Measurements from ENCODE around the gene TRPM4.
A peak's percentile ranks its signal among the peaks of the same experiment; 100 is the strongest.

TRPM4 gene

GRCh38 chr19:49157445-49158224 is at the start of gene TRPM4:
Gene TRPM4 (plus strand): TSS chr19:49157792. CDS start chr19:49157867, 75 bp downstream.
- peaks cover 76% of the 10 kb centered on the region for H3K4me1 Mint-ChIP-seq
- H3K27ac Mint-ChIP-seq: no peak within 1 kb of the TSS
- peak; percentile 97 for DNase-seq
- H3K9me3 Mint-ChIP-seq: peaks cover 16% of the 10 kb centered on the region
- TF ChIP-seq, protein P1, sequence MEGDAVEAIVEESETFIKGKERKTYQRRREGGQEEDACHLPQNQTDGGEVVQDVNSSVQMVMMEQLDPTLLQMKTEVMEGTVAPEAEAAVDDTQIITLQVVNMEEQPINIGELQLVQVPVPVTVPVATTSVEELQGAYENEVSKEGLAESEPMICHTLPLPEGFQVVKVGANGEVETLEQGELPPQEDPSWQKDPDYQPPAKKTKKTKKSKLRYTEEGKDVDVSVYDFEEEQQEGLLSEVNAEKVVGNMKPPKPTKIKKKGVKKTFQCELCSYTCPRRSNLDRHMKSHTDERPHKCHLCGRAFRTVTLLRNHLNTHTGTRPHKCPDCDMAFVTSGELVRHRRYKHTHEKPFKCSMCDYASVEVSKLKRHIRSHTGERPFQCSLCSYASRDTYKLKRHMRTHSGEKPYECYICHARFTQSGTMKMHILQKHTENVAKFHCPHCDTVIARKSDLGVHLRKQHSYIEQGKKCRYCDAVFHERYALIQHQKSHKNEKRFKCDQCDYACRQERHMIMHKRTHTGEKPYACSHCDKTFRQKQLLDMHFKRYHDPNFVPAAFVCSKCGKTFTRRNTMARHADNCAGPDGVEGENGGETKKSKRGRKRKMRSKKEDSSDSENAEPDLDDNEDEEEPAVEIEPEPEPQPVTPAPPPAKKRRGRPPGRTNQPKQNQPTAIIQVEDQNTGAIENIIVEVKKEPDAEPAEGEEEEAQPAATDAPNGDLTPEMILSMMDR (IDR thresholded peaks at IDR 0.05): no peak
- H3K27me3 Mint-ChIP-seq (ENCODE audit: low read depth, poor library complexity): peaks cover 18% of the 10 kb centered on the region
- H3K36me3 Mint-ChIP-seq (ENCODE audit: low read depth): peaks cover 17% of the 10 kb centered on the region
- H3K4me3 Mint-ChIP-seq: peak within 1 kb of the TSS; percentile 87

DNA sequence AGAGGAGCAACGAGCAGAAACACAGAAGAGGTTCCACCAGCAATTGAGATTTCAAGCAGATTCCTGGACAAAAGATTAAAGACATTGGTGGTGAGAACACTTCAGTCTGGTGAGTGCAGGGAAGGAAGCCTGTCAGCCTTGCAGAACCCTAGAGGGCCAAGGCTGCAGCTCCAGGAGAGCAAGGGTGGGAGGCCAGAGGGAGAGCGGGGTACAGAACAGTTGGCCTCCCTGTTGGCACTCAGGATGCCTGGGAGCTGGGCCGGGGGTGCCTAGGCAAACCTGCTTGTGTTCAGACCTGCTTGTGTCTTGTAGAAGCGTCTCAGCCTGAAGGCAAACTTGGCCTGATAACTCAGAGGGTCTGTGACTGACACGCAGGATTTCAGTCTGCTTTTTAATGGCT is 48.5 kb upstream of the TRPM4 start:
- Mint-ChIP-seq H3K4me1 (peaks cover 44% of the 10 kb centered on the region), H3K4me3 (no peak overlapping the region), H3K27me3 (ENCODE audit: low read depth, poor library complexity) (peaks cover 8% of the 10 kb centered on the region), H3K9me3 (no peaks in the 10 kb centered on the region), H3K27ac (peak overlapping the region; percentile 92), H3K36me3 (ENCODE audit: low read depth) (peaks cover 41% of the 10 kb centered on the region)
- DNase-seq: no peak
- TF ChIP-seq, protein P1 (IDR thresholded peaks at IDR 0.05): no peak

- no peak for DNase-seq
- Mint-ChIP-seq H3K36me3 (ENCODE audit: low read depth) (peaks cover 41% of the 10 kb centered on the region), H3K27me3 (ENCODE audit: low read depth, poor library complexity) (peaks cover 8% of the 10 kb centered on the region), H3K4me1 (peaks cover 38% of the 10 kb centered on the region), H3K27ac (peak overlapping the region; percentile 92), H3K9me3 (no peaks in the 10 kb centered on the region), H3K4me3 (no peak overlapping the region)
- TF ChIP-seq, protein P1 (IDR thresholded peaks at IDR 0.05): no peak
Observed at GRCh38 chr19:49109569-49110233, 47.9 kb upstream of the TRPM4 start.

- Mint-ChIP-seq H3K27ac (no peak overlapping the region), H3K4me3 (no peak overlapping the region)
Observed at GRCh38 chr19:49110567-49110966, 47.0 kb upstream of the TRPM4 start.

DNA sequence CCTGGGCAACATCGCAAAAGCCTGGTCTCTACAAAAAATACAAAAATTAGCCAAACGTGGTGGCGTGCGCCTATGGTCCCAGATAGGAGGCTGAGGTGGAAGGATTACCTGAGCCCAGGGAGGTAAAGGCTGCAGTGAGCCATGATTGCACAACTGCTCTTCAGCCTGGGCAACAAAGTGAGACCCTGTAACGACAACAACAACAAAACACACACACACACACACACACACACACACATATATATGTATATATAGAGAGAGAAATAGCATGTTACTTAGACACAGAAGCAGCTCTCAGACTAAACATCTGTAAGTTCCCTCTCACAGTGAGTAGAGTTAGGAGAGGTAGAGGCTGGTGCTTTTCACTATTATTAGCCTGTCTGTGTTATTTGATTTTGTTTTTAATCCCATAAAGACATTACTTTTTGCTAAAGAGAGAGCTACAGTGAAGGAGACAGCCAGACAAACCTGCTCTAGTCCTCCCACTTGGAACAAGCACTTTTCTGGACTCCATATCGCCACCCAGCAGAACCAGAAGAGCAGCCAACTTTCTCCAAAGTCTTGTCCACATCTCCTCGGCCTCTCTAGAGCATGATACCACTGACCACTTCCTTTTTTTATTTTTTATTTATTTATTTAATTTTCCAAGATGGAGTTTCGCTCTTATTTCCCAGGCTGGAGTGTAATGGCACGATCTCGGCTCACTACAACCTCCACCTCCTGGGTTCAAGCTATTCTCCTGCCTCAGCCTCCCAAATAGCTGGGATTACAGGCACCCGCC is 46.2 kb upstream of the TRPM4 start:
- Mint-ChIP-seq H3K36me3 (ENCODE audit: low read depth) (peaks cover 26% of the 10 kb centered on the region), H3K9me3 (no peaks in the 10 kb centered on the region), H3K27me3 (ENCODE audit: low read depth, poor library complexity) (peaks cover 11% of the 10 kb centered on the region), H3K4me1 (peaks cover 35% of the 10 kb centered on the region), H3K27ac (no peak overlapping the region), H3K4me3 (no peak overlapping the region)
- no peak for DNase-seq
- TF ChIP-seq, protein P1 (IDR thresholded peaks at IDR 0.05): no peak

More at GRCh38 chr19:49110567-49110966, 47.0 kb upstream of the TRPM4 start:
- no peaks in the 10 kb centered on the region for H3K9me3 Mint-ChIP-seq
- TF ChIP-seq, protein P1 (IDR thresholded peaks at IDR 0.05): no peak
- peaks cover 36% of the 10 kb centered on the region for H3K4me1 Mint-ChIP-seq
- H3K36me3 Mint-ChIP-seq (ENCODE audit: low read depth): peaks cover 34% of the 10 kb centered on the region
- no peak for DNase-seq
- H3K27me3 Mint-ChIP-seq (ENCODE audit: low read depth, poor library complexity): peaks cover 8% of the 10 kb centered on the region
